Measurements from ENCODE around the gene DPH1. TPM values are rescaled to one million over a fixed set of nuclear protein-coding genes. Genes with fewer than 3 reads are reported as not detected.

DPH1 gene
- total RNA-seq, 2 donors from 2014 or later, result 36.9 to 40.2 TPM

GRCh38 chr17:2093349-2093748, 63.4 kb downstream of the DPH1 start:
- no peak overlapping the region for H3K4me3 Mint-ChIP-seq
- no peaks in the 10 kb centered on the region for H3K27me3 Mint-ChIP-seq
- no peaks in the 10 kb centered on the region for H3K9me3 Mint-ChIP-seq
- no peak overlapping the region for H3K27ac Mint-ChIP-seq
- peaks cover 10% of the 10 kb centered on the region for H3K36me3 Mint-ChIP-seq (ENCODE audit: low read depth)
- H3K4me1 Mint-ChIP-seq, result peaks cover 18% of the 10 kb centered on the region
- no peak for ATAC-seq (replicated peaks)

Other genes starting within 250 kb of the DPH1 start
- gene SMYD4, start 200.3 kb upstream of the DPH1 start, total RNA-seq, result 10 to 100 TPM; 19.7 to 20.2 TPM
- 100 to 1,000 TPM; 121 to 139 TPM for gene RPA1, start 200.1 kb upstream of the DPH1 start, total RNA-seq
- under 1 TPM in 1 of 2 donors, not detected in 1; 0.09 TPM for gene RTN4RL1, start 4.8 kb upstream of the DPH1 start, total RNA-seq
- 10 to 100 TPM; 20.7 to 39.3 TPM for gene OVCA2, start 11.9 kb downstream of the DPH1 start, total RNA-seq
- 10 to 100 TPM; 22.8 to 24.4 TPM for gene HIC1, start 24.9 kb downstream of the DPH1 start, total RNA-seq